NCI-H1048 (cell line): ENCODE measurements around the gene OR1D5.
A peak's percentile ranks its signal among the peaks of the same experiment; 100 is the strongest.
"Not testable (repeated sequence)": the region's sequence is repeated elsewhere in the genome, so short reads cannot be mapped to it uniquely, and the experiment has no call there.

Source experiments
- DNase-seq: peaks from one replicate; lab custom pipeline; 2025; lab: John Stamatoyannopoulos, UW

The OR1D5 gene

DNA sequence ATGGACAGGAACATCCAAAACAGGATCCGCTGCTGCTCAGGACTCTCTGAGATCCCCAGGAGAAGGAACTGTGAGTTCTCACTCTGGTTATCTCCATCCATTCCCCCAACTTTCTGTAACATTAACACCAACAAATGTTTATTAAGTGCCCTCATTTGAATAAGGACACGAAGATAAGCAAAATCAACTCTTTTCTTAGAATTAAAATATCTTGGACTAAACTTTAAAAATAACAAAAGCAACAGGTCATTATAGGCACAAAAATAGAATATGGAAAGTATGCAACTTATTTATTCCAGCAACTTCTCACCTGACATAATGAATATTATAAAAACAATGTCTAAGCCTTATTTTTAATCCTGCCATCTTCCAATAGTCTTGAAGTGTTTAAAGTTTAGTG is at the start of gene OR1D5:
Gene OR1D5, minus strand, starts transcription at position 101 of the 400 bp plus-strand sequence. Its CDS starts 0 bp downstream, at position 101.
- not testable (repeated sequence) for DNase-seq

DNA sequence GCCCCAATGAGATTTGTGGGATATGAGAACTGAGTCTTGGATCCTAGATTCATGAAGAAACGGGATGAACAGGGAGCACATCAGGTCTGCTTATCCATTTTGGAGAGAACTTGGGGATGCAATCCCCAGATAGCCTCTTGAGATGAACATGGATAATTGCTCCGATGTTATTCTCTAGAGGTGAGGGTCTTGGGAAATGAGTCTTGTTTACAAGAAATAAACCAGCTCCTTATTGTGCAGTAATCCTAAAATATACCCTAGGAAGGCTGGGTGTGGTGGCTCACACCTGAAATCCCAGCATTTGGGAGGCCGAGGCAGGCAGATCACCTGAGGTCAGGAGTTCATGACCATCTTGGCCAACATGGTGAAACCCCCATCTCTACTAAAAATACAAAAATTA is 40.9 kb upstream of the OR1D5 start, which contains the start of gene OR1D2:
Gene OR1D2, minus strand, starts transcription at position 101 of the 400 bp plus-strand sequence. CDS start 11,426 bp downstream, outside the sequence.
- DNase-seq: no peak

- not testable (repeated sequence) for DNase-seq
Observed at GRCh38 chr17:3073850-3074249, 10.4 kb upstream of the OR1D5 start.

DNA sequence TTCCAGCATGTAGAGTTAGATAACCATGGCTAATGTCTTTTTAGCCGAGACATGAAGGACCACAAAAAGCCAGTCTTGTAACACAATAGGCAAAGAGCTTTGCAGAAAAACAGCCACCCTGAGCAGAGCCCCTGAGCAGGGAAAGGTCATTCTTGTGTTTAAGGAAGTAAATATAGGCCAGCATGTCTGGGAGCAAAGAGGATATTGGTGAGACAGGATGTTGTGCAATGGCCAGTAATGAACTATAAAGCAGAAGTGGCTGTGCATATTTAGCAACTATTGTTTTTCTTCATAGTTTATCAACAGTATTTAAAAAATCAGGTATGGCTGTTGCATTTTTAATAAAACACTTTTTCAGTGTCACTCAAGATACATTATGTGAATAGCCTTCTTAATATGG is 1.8 kb upstream of the OR1D5 start:
- DNase-seq: not testable (repeated sequence)

GRCh38 chr17:3062824-3063377 is 506 bp downstream of the OR1D5 start:
- DNase-seq: not testable (repeated sequence)

DNA sequence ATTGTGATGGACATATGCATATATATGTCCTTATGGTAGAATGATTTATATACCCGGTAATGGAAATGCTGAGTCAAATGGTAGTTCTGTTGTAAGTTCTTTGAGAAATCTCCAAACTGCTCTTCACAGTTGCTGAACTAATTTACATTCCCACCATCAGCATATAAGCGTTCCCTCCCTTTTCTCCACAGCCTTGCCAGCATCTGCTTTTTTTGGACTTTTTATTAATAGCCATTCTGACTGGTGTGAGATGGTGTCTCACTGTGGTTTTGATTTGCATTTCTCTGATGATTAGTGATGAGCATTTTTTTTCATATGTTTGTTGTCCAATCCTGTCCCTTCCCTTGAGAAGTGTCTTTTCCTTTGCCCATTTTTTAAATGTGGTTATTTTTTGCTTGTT is 8.5 kb downstream of the OR1D5 start:
- DNase-seq: not testable (repeated sequence)

GRCh38 chr17:3049705-3050295 is 13.6 kb downstream of the OR1D5 start:
- no peak for DNase-seq

GRCh38 chr17:3048727-3049471 is 14.5 kb downstream of the OR1D5 start:
- peak; percentile 98 for DNase-seq

- no peak for DNase-seq
Observed at GRCh38 chr17:3046753-3047152, 16.7 kb downstream of the OR1D5 start.

DNA sequence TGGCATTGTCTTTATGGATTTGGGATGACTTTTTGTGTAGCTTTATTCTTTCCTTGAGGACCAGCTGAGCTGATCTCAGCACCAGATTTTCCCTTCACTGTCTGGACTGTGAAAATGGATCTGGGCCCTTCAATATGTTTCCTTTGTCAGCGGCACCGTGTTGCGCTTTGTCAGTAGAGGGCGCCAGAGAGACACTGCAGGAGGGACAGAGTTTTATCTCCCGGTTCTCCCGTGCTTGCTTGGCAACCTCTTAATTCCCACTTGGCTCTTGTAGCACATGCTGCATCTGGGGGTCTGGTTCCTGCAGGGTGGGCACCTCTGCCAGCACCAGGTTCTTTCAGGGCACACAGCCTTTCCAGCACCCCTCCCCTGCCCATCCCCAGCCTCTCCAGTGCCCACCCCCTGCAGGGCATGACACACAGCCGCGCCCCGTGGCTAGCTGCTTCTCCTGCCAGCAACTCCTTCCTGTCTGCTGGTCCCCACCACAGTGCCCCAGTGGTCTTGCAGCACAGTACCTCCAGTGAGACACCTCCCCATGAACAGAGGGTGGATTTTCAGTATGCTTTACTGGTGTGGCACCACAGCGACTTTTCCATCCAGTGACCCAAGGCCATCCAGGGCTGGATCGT is 19.6 kb downstream of the OR1D5 start:
- DNase-seq: no peak

DNA sequence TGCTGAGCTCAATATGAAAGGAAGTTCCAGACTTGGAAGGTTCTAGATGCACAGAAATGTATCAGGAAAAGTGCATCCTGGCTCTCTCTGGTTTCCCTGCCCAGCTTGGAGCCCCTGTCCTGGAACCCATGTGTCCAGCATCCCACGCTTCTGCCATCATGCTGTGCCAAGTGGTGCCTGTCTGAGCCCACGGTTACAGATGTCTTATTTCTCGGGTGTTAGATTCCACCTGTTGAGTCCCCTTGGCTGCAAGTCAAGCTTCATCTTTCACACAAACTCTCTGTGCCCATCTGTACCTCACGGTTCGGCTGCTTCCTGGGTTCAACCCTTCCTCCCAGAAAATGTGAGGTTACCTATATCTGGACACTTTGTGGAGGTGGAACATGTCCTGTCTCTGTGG is 22.5 kb downstream of the OR1D5 start:
- no peak for DNase-seq

GRCh38 chr17:3039736-3040135 is 23.7 kb downstream of the OR1D5 start:
- DNase-seq: no peak

DNA sequence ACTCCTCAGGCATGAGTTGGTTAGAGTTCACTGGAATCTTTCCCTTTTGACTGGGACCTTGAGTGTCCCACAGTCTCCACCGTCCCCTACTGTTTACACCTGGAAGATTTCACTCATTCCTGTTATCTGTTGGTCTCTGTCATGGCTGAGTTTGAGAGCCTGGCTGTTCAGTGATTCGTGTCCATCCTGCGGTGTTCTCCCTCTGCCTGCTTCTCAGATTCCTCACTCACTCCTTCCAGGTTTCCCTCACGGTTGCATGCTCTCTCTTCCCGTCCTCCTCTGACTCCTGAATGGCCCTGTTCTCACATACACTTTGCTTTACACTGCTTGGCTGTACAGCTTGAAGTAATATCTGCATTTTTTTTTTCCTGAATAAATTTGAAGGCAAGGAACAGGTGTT is 24.5 kb downstream of the OR1D5 start:
- no peak for DNase-seq

- DNase-seq: no peak
Observed at GRCh38 chr17:3037259-3037658, 26.1 kb downstream of the OR1D5 start.

GRCh38 chr17:3036800-3037199 is 26.6 kb downstream of the OR1D5 start:
- DNase-seq: no peak

GRCh38 chr17:3035968-3036280 is 27.5 kb downstream of the OR1D5 start:
- no peak for DNase-seq

DNA sequence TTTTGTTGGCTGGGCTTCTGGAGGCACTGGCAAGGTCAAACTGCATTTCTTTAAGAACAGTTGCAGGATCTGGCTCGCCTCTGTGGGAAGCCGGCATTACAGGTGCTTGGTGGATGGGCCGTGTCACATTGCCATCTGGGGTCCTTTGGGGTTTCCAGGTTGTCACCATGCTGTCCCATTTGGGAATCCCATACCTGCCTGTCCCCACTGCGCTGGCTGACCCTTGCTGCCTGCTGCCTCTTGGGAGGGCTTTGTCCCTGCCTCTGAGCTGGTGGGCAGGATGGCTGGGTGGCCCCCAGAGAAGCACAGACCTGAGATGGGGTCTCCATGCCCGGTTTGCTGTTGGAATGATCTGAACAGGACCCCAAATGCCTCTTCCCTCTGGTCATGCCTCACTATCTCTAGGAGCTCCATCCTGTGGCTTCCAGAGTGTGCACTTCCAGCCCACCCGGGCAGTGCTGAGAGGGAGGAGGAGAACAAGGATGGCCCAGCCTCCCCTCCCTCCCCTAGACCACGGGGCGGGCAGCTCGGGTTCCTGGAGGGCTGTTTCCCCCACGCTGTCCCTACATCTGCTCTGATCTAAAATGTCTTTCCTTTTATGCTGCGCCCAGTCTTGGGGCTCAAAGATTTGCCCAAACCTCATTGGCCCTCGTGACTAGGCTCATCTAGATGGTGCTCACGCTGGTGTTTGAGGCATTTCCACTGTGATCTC is 28.0 kb downstream of the OR1D5 start:
- DNase-seq: no peak

DNA sequence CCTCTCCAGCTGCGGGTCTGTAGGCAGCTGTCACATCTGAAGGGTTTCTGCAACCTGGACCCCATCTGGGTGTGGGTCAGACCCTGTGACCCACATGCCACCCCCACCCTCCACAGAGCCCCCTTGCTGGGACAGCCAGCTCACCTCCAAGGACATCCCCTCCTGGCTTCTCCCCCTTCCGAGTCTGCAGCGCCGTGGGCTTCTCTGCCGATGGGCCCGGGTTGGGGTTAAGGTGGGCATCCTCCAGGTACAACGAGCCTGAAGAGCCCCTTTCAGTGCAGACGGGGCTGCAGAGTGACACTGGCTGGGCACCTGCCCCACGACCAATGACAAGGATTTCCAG is 28.9 kb downstream of the OR1D5 start:
- no peak for DNase-seq

DNA sequence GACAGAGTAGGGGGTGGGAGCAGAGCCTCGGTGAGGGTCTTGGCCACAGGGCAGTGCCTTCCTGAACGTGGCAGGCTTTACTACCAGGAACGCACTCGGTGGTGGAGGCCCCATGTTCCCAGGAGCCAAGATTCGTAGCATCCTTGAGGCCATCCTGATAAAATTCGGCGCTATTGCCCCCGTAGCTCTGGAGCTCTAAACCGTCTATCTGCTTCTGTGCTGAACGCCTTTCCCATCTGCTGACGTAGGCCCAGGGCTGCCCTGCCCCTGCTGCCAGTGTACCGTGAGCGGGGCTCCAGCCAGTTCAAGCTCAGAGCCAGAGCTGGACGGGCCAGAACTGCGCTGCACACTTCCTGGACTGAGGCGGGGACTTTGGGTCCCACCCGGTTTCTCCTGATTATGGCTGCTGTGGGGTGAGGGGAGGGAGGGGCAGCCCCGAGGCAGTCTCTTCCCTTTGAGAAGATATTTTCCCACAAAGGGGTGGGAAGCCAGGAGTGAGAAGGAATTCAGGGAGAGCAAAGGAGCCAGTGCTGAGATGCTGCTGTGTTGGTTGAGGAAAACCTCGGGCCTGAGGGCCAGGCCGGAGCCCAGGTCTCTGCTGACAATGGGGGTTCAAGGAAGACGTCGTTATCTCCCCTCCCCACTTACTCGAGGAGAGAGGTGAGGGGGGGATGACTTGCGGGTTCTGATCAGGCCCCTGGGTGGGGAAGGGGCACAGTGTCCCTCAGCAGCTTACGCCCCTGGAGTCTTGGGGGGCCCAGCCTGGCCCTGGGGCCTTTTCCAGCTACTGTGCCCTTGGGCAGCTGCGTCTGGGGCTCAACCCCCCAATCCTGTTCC is 29.4 kb downstream of the OR1D5 start:
- DNase-seq: no peak

DNA sequence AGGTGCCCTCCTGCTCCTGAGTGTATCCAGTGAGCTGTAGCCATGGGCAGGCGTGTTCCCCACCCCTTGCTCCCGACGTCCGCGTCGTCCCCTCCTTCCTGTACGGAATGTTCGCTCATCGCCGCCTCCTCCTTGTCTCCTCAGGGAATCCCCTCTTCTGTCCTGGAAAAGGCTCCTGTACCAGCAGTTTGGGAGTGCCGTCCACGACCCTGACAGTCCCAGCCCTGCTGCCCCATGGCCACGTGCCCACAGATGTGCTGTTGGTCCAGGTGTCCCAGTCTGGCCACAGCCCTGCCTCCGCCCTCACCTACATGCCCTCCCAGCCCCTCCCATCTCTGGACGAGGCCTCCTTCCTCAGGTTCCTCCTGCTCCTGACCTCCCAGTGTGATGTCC is 30.2 kb downstream of the OR1D5 start:
- no peak for DNase-seq
